GM12892 (cell line): ENCODE data around the gene ENSA.
"Not testable (repeated sequence)": the region's sequence is repeated elsewhere in the genome, so short reads cannot be mapped to it uniquely, and the experiment has no call there.

ENCODE experiments used
- POLR2A ChIP-seq: IDR thresholded peaks from 2 replicates; pipeline ENCODE4 v1.6.1; 2011; ENCODE audit warnings: low read depth, low read length, control low read depth
- POLR2AphosphoS5 ChIP-seq: IDR thresholded peaks from 2 replicates; pipeline ENCODE4 v1.6.1; 2011; ENCODE audit warnings: low read depth, low read length, control low read depth
- TAF1 ChIP-seq: IDR thresholded peaks from 2 replicates; pipeline ENCODE4 v1.6.1; 2011; ENCODE audit warnings: low read depth, mild to moderate bottlenecking, control low read depth, low read length, borderline replicate concordance

DNA sequence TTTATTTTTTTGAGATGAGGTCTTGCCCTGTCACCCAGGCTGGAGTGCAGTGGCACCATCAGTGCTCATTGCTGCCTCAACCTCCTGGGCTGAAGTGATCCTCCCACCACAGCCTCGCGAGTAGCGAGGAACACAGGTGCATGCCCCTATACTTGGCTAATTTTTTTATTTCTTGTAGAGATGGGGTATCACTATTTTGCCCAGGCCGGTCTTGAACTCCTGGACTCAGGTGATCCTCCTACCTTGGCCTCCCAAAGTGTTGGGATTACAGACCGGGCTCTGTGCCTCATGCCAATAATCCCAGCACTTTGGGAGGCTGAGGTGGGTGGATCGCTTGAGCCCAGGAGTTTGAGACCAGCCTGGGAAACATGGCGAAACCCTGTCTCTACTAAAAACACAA is 48.0 kb downstream of the ENSA start:
- TF ChIP-seq POLR2A, POLR2AphosphoS5, TAF1: not testable (repeated sequence)
